Stimulated activated CD8-positive, alpha-beta memory T cell treated with anti-CD3 and anti-CD28 coated beads, Interleukin-2, amount 100 ng/mL, for 48 hours (primary cell): ENCODE results near the gene CRACDL.
A peak's percentile ranks its signal among the peaks of the same experiment; 100 is the strongest.

Source experiments
- DNase-seq, 2 donors: peaks; one replicate each; pipeline ENCODE4 v3.0.0-alpha.2; 2020; ENCODE audit warnings: low read depth in 2 of 2

Gene CRACDL

DNA sequence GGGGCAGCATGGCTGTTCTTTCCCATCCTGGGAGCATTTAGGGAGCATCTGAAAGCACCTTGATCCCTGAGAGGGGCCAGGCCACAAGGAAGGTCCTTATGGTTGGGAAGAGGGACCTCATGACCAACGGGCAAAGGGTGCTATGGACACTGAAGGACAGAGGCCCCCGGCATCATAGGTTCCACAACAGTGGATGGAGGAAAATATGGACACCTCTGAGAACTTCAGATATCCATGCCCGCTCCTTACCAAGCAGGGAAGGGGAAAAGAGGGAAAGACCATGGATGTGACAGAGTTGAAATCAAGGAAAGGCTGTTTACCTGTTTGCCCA lies 111.0 kb downstream of the CRACDL start:
- no peak for DNase-seq

GRCh38 chr2:98824256-98825019 lies 111.6 kb downstream of the CRACDL start:
- no peak for DNase-seq

- no peak for DNase-seq
Measured at GRCh38 chr2:98823196-98824170, 112.5 kb downstream of the CRACDL start.

DNA sequence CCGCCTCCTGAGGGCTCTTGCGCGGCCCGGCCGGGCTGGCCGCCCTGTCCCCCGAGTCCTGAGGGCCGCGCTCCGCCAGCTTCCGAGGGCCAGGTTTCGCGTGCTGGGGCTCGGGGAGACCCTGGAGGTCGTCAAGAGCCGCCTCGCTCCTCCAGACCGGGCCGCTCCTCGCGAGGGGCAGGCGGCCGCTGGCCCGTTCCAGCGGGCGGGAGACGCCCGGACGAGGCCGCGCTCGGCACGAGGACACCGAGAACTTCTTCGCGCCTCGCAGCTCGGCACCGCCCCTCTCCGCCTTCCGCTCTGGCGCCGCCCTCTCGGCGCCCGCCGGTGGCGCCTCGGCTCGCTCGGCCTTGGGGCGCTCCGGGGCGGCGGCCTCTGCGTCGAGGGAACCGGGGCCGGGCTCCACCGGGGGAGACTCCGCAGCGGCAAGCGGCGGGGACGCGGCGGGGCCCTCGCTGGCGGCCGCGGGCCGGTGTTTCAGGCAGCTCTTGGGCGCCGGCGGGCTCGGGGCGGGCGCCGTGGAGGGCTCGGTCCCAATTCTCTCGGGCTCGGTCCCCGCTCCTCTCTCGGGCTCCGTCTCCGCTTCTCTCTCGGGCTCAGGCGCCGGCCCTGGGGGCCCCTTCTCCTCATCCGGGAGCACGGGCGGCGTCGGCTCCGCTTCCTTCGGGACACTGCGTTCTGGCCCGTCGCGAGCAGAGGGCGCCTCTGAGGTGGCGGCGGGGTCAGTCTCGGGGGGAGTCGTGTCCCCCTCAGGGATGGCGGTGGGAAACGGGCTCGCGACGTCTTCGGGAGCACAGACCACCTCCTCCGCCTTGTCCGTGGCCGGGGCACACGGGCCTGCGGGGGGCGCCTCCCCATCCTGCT lies 113.5 kb downstream of the CRACDL start:
- peak; percentile 48 to 49 for DNase-seq

DNA sequence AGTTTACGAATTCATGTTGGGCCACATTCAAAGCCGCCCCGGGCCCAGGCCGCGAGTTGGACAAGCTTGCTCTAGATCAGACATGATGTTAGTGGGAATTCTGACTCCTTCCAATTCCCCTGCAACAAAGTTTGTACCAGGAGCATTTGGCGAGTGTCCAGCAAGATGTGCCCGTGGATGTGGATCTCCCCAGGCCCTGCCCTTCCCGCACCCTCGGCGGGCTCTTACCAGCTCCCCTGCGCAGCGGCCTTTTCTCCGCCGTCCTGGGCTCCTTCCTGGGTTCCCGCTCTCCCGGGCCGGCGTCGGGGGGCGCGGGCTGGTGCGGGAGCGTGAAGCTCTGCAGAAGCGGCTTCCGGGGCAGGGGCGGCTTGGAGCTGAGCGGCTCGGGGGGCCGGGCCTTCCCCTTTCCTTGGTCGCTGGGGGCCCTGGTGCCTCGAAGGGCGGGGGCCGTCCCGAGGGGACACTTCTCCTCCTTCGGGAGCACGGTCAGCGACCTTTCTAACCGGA lies 114.3 kb downstream of the CRACDL start:
- no peak for DNase-seq

DNA sequence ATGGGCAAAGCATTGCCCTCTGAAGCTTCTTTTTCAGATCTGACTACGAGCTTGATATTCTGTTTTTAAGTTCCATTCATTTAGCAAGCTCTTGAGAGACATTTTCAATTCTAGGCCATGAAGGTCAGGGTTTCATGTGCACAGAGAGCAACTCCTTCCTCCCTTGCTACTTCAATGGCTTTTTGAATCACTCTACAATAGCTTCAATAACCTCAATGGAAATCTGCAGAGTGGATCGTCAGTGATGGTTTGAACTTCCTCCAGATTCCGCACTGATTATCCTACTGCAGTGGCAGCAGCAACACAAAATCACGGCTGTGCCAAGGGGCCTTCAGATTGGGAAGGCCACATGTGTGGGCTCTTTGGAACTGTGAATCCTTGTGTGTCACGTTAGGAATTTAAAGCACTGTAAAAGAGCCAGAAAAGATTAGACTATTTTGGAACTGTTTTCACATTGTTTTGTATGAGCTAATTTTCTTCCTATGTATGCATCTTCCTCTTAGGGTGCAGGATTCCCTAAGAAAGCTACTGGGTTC lies 116.7 kb downstream of the CRACDL start:
- no peak for DNase-seq

DNA sequence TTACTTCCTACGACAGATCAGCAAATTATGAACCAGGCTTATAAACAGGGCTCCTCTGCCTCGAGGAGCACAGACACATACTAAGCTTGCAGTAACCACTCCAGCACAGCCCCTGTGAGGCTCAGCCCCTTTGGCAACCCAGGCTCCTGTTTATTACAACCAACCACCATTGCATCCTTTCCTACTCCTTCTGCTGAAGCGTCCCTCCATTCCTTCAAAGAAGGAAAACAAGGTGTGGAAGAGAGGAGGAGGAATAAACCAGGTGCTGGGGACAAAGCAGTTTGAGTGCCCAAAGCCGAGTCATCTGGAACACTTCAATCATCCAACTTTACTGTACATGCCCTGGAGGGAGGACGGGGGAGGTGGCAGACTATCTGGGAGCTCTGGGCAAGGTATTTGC lies 117.9 kb downstream of the CRACDL start:
- DNase-seq: no peak

DNA sequence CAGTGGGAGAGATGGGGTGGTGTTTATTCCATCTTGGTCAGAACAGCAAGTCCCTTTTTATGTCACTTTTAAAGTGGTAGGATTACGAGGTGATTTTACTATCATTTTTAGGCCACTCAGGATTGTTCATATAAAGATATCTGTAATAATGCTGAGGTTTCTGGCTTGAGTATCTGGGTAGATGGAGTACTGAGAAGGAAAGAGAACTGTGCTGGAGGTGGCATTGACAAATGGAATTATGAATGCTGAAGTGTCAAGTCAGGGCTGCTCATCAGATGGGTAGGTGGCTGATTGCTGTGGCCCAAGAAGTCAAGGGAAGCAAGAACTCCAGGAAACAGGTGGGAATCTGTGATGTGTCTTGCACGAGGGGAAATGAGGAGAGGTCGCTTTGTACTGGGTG lies 119.7 kb downstream of the CRACDL start:
- no peak for DNase-seq

- no peak for DNase-seq
Measured at GRCh38 chr2:98815795-98816194, 120.2 kb downstream of the CRACDL start.

DNA sequence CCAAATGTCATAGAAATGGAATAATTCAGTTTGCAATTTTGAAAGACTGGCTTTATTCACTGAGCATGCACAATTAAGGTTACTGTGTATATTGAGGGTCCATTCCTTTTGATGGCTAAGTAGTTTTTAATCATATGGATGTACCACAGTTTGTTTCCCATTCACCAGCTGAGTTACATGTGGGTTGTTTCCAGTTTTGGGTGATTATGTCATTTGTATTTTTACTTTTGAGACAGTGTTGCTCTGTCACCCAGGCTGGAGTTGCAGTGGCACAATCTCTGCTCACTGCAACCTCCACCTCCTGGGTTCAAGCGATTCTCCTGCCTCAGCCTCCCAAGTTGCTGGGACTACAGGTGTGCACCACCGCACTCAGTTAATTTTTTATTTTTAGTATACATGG lies 124.3 kb downstream of the CRACDL start:
- DNase-seq: no peak

GRCh38 chr2:98810588-98810928 lies 125.5 kb downstream of the CRACDL start:
- DNase-seq: no peak

- no peak for DNase-seq
Measured at GRCh38 chr2:98809878-98810587, 126.0 kb downstream of the CRACDL start.

GRCh38 chr2:98809116-98809515 lies 126.9 kb downstream of the CRACDL start:
- DNase-seq: no peak

DNA sequence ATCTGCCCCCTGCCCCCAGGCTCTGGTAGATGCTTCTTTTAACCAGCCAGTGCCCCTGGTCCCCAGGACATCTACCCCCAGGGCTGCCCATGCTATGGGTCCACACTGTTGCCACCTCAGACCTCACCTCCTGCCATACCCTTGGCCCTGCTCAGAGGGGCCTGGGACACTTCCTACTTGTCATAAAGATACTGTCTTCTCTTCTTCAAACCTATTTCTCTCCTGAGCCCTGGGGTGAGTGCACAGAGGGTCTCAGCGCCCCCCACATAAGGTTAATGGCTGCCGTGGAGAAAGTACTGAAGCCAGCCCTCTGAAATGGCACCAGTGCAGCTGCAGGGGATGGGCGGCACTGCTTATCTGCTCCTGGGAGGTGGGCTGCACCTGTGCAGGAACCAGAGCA lies 127.5 kb downstream of the CRACDL start:
- DNase-seq: no peak

DNA sequence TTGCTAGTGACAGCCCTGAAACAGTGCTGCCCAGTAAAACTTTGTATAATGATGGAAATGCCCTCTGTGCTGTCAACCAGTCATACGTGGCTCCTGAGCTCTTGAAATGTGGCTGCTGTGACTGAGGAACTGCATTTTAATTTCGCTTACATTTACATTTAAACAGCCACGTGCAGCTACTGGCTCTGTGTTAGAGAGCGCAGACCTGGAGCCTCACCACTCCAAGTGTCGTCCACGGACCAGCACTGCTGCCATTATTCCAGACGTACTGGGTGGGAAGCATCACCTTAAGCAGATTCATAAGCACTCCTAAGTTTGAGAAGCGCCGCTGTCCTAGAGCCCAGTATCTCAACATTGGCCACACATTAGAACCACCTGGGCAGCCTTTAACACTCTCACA lies 128.1 kb downstream of the CRACDL start:
- DNase-seq: no peak

GRCh38 chr2:98807221-98807620 lies 128.8 kb downstream of the CRACDL start:
- DNase-seq: no peak

- DNase-seq: no peak
Measured at GRCh38 chr2:98806236-98806697, 129.8 kb downstream of the CRACDL start.

- no peak for DNase-seq
Measured at GRCh38 chr2:98805412-98806171, 130.4 kb downstream of the CRACDL start.

- DNase-seq: no peak
Measured at GRCh38 chr2:98804736-98805135, 131.3 kb downstream of the CRACDL start.

GRCh38 chr2:98804265-98804650 lies 131.8 kb downstream of the CRACDL start:
- DNase-seq: no peak
